GM12878 (cell line): ENCODE measurements around the gene CNTN2. TPM values are rescaled to one million over a fixed set of nuclear protein-coding genes. Genes with fewer than 3 reads are reported as not detected.

Experiments
- ATAC-seq: fragments of 200-7000 bp; cut with Tn5 transposase; 3 replicates; pipeline ENCODE4 v1.9.1; 2020; ENCODE audit warnings: mild to moderate bottlenecking, moderate library complexity
- BruUV-seq: library from RNA; stranded (reverse); fragments of 400-500 nt; replicated peaks from 2 replicates; lab custom pipeline; 2021; lab: Mats Ljungman, UMichigan
- CTCF ChIA-PET: fragments of 300-600 bp; sonication (Branson Sonifier 250); formaldehyde crosslinking; extraction: SDS; loops from one replicate; lab custom pipeline; 2021; ENCODE audit warnings: inconsistent platforms; lab: Yijun Ruan, JAX
- POLR2A ChIA-PET: fragments of 350-600 bp; formaldehyde crosslinking; extraction: SDS; loops from one replicate; lab custom pipeline; 2021; ENCODE audit warnings: inconsistent platforms; lab: Charles Lee
- RAD21 ChIA-PET: fragments of 300-600 bp; sonication (Branson Sonifier 250); formaldehyde crosslinking; loops from one replicate; lab custom pipeline; 2023; ENCODE audit warnings: antibody characterized with exemption; ENCODE audit not compliant: unreplicated experiment; lab: Charles Lee
- SMC1A ChIA-PET: fragments of 300-600 bp; sonication (Branson Sonifier 250); formaldehyde crosslinking; loops from one replicate; lab custom pipeline; 2023; ENCODE audit not compliant: unreplicated experiment, uncharacterized antibody; lab: Charles Lee
- DNase-seq: peaks from one replicate; pipeline ENCODE4 v3.0.0-alpha.2; 2011; ENCODE audit warnings: low read depth, low spot score
- FAIRE-seq: peaks from 3 replicates; lab custom pipeline; 2011; peaks lifted over from hg19 to GRCh38; lab: Jason Lieb, UNC
- H2AFZ ChIP-seq: 2 replicates; pipeline ENCODE4 v1.6.0; 2011; ENCODE audit warnings: low read depth, low read length, control low read depth; ENCODE audit not compliant: control insufficient read depth
- H3K27ac ChIP-seq: 2 replicates; pipeline ENCODE4 v1.5.1; 2011; ENCODE audit warnings: control low read depth; ENCODE audit not compliant: control insufficient read depth, insufficient read depth
- H3K27me3 ChIP-seq, 2 experiments: replicated peaks in 1 of 2; 2 replicates each; pipeline versions ENCODE4 v1.6.0 to v1.6.1; 2011; ENCODE audit warnings: low read length in 1 of 2; ENCODE audit not compliant: control insufficient read depth in 2 of 2, insufficient read depth in 2 of 2
- H3K36me3 ChIP-seq, 2 experiments: 2 replicates each; pipeline ENCODE4 v1.5.1; 2011; ENCODE audit warnings: low read length in 1 of 2; ENCODE audit not compliant: control insufficient read depth in 2 of 2, insufficient read depth in 2 of 2
- H3K4me1 ChIP-seq: 2 replicates; pipeline ENCODE4 v1.6.1; 2011; ENCODE audit warnings: mild to moderate bottlenecking, low read length, moderate library complexity, mixed read lengths; ENCODE audit not compliant: control insufficient read depth, insufficient read depth
- H3K4me2 ChIP-seq: 2 replicates; pipeline ENCODE4 v1.6.0; 2011; ENCODE audit warnings: control low read depth; ENCODE audit not compliant: control insufficient read depth, insufficient read depth
- H3K4me3 ChIP-seq: fragments of 200-600 bp; sonication (generic); 2 replicates; pipeline ENCODE4 v1.5.1; 2016
- H3K79me2 ChIP-seq: 2 replicates; pipeline ENCODE4 v1.6.0; 2011; ENCODE audit warnings: low read length; ENCODE audit not compliant: control insufficient read depth, insufficient read depth
- H3K9ac ChIP-seq: 2 replicates; pipeline ENCODE4 v1.8.0; 2011; ENCODE audit warnings: low read length, control low read depth, mixed read lengths; ENCODE audit not compliant: control insufficient read depth, insufficient read depth
- H3K9me3 ChIP-seq: replicated peaks from 3 replicates; pipeline ENCODE4 v1.5.1; 2011; ENCODE audit warnings: mild to moderate bottlenecking, low read length; ENCODE audit not compliant: control insufficient read depth, insufficient read depth
- H4K20me1 ChIP-seq: 2 replicates; pipeline ENCODE4 v1.6.0; 2011; ENCODE audit not compliant: control insufficient read depth, insufficient read depth
- E2F8 ChIP-seq: fragments of 450-650 bp; IDR thresholded peaks from 2 replicates; pipeline ENCODE4 v1.6.1; 2018; ENCODE audit warnings: mild to moderate bottlenecking, low read depth, moderate library complexity; ENCODE audit not compliant: partially characterized antibody
- HDAC6 ChIP-seq: fragments of 200-600 bp; sonication (generic); IDR thresholded peaks from one replicate; pipeline ENCODE4 v1.8.0; 2017; ENCODE audit warnings: antibody characterized with exemption; ENCODE audit not compliant: unreplicated experiment
- MEF2B ChIP-seq: fragments of 450-650 bp; IDR thresholded peaks from 2 replicates; pipeline ENCODE4 v1.6.1; 2018; ENCODE audit warnings: mild to moderate bottlenecking, moderate library complexity; ENCODE audit not compliant: partially characterized antibody, poor library complexity, severe bottlenecking
- NR2C1 ChIP-seq: fragments of 450-650 bp; IDR thresholded peaks from 2 replicates; pipeline ENCODE4 v1.6.1; 2017; ENCODE audit warnings: antibody characterized with exemption, mild to moderate bottlenecking, moderate library complexity
- PAX8 ChIP-seq: fragments of 450-650 bp; IDR thresholded peaks from 2 replicates; pipeline ENCODE4 v1.6.1; 2017; ENCODE audit warnings: mild to moderate bottlenecking, moderate library complexity
- POLR2A ChIP-seq: IDR thresholded peaks from 2 replicates; pipeline ENCODE4 v1.6.1; 2011; ENCODE audit warnings: low read depth, mild to moderate bottlenecking, low read length
- SIN3A ChIP-seq: IDR thresholded peaks from 2 replicates; pipeline ENCODE4 v1.6.1; 2012; ENCODE audit warnings: low read depth, low read length, improper control_type of control experiment
- SKIL ChIP-seq: fragments of 450-650 bp; IDR thresholded peaks from 2 replicates; pipeline ENCODE4 v1.6.1; 2017; ENCODE audit warnings: mild to moderate bottlenecking, low read depth, inconsistent platforms; ENCODE audit not compliant: poor library complexity, severe bottlenecking
- SUPT20H ChIP-seq: IDR thresholded peaks from 2 replicates; pipeline ENCODE4 v1.6.1; 2011; ENCODE audit warnings: low read depth, mild to moderate bottlenecking, low read length, moderate library complexity, borderline replicate concordance; ENCODE audit not compliant: control insufficient read depth
- TBL1XR1 ChIP-seq: IDR thresholded peaks from 2 replicates; pipeline ENCODE4 v1.6.1; 2012; ENCODE audit warnings: low read depth, low read length, improper control_type of control experiment
- USF1 ChIP-seq: IDR thresholded peaks from 2 replicates; pipeline ENCODE4 v1.6.1; 2011; ENCODE audit warnings: borderline replicate concordance, low read depth, mild to moderate bottlenecking, moderate library complexity, mixed read lengths, low read length; ENCODE audit not compliant: insufficient read depth; ENCODE audit errors: extremely low read length
- YBX1 ChIP-seq: fragments of 450-650 bp; IDR thresholded peaks from 2 replicates; pipeline ENCODE4 v1.6.1; 2016; ENCODE audit warnings: antibody characterized with exemption
- ZNF217 ChIP-seq: fragments of 450-650 bp; IDR thresholded peaks from 2 replicates; pipeline ENCODE4 v1.6.1; 2017; ENCODE audit warnings: antibody characterized with exemption, mild to moderate bottlenecking
- ZNF687 ChIP-seq: fragments of 450-650 bp; IDR thresholded peaks from 2 replicates; pipeline ENCODE4 v1.6.1; 2017; ENCODE audit warnings: mild to moderate bottlenecking, moderate library complexity
- WGBS: methylation state at CpG from one replicate; pipeline ENCODE4 v1.1.6; 2016; ENCODE audit warnings: low lambda C conversion rate; ENCODE audit not compliant: insufficient replicate concordance, insufficient coverage; ENCODE audit errors: missing lambda C conversion rate; 5-methylcytosine and 5-hydroxymethylcytosine counted together
- in situ Hi-C: fragments of 300-500 bp; cut with MboI; formaldehyde crosslinking; loops from 9 replicates; pipeline ENCODE4 v1.14.3; 2018; ENCODE audit warnings: mixed read lengths
- intact Hi-C: fragments of 100-400 bp; cut with micrococcal nuclease; formaldehyde crosslinking; loops from one replicate; pipeline ENCODE4 v1.14.2; 2022; ENCODE audit not compliant: unreplicated experiment
- polyA plus RNA-seq, 11 experiments: library from polyadenylated mRNA; depleted of rRNA in 4 of 11; unstranded in 6 of 11; stranded (reverse) in 5 of 11; fragments of >200 nt; fragmentation: Nextera tagmentation in 4 of 11; fragmentation: Illumina TruSeq in 1 of 11; extraction: Ambion mirVana in 4 of 11; extraction: Trizol in 1 of 11; gene quantifications; 1 replicate in 1 of 11; 2 replicates in 10 of 11; pipeline versions ENCODE4 v1.2.1 to v1.2.3, GENCODE V29; 2011 to 2016; ENCODE audit warnings: inconsistent platforms in 2 of 11, missing spikeins in 2 of 11, low read depth in 1 of 11
- total RNA-seq, 4 experiments: library from RNA; depleted of rRNA in 3 of 4; stranded (reverse); fragments of >200 nt in 3 of 4; fragmentation: Illumina TruSeq in 1 of 4; extraction: Trizol in 1 of 4; gene quantifications; 2 replicates each; pipeline versions ENCODE4 v1.2.1 to v1.2.3, GENCODE V29; 2013 to 2021

Gene CNTN2
- total and polyA plus RNA-seq, 10 of the 15 experiments (the other 5 are each of a cell fraction or from before 2014, with no cell fraction given) = 0.03 TPM; not detected in 9

GRCh38 chr1:205071801-205072200 is 28.8 kb downstream of the CNTN2 start:
- no peaks in the 10 kb centered on the region for H3K9me3 ChIP-seq
- H3K27me3 ChIP-seq = no peaks in the 10 kb centered on the region
- ChIA-PET CTCF (interaction anchor here (1.6 to 8.9 kb wide), 2 partner anchors 10 to 185 kb away, joined by 4 to 65 read pairs; no protein-coding TSS in a partner anchor), RAD21 (interaction anchor here (0.6 to 1.1 kb wide), 2 partner anchors 10 to 49 kb away, joined by 3 to 4 read pairs (median 3); no protein-coding TSS in a partner anchor), POLR2A (no interaction called here), SMC1A (interaction anchor here (1.0 kb wide), 1 partner anchor 10 kb away, joined by 3 read pairs; no protein-coding TSS in a partner anchor)
- no peak overlapping the region for H2AFZ ChIP-seq
- in situ Hi-C loops = no loop called here
- H3K4me2 ChIP-seq = no peak overlapping the region
- H3K4me1 ChIP-seq = no peaks in the 10 kb centered on the region
- DNase-seq (no peak), FAIRE-seq (no peak), ATAC-seq (no peak)
- H3K36me3 ChIP-seq = no peaks in the 10 kb centered on the region
- no peak overlapping the region for H3K9ac ChIP-seq
- H4K20me1 ChIP-seq = no peaks in the 10 kb centered on the region
- intact Hi-C loops = no loop called here
- H3K27ac ChIP-seq = no peak overlapping the region
- no peak overlapping the region for H3K4me3 ChIP-seq
- 50% methylated on average over 12 of the region's 12 CpGs for WGBS
- no TSS peak for BruUV-seq
- no peaks in the 10 kb centered on the region for H3K79me2 ChIP-seq
- no peak for TF ChIP-seq ZNF687
- no peak for TF ChIP-seq SIN3A
- no peak for TF ChIP-seq E2F8
- TF ChIP-seq SUPT20H = no peak
- TF ChIP-seq POLR2A = no peak
- TF ChIP-seq HDAC6 = no peak
- no peak for TF ChIP-seq ZNF217
- TF ChIP-seq USF1 = no peak
- no peak for TF ChIP-seq NR2C1
- no peak for TF ChIP-seq PAX8
- no peak for TF ChIP-seq MEF2B
- TF ChIP-seq SKIL = no peak
- TF ChIP-seq TBL1XR1 = no peak
- TF ChIP-seq YBX1 = no peak
